ENCODE data around the gene MEDAG.

- TF ChIP-seq CTCF (conservative IDR thresholded peaks at IDR 0.05) (peak; percentile 63), EZH2 (IDR thresholded peaks at IDR 0.05; ENCODE audit: low read depth) (no peak)
Measured at GRCh38 chr13:30892966-30893365, 13.1 kb upstream of the MEDAG start.

All from PC-9 (cell line).